H54 (cell line): Measurements from ENCODE around the gene MAPKAPK3.

Experiments used
- DNase-seq: peaks from one replicate; pipeline ENCODE4 v3.0.0; 2011; ENCODE audit warnings: low spot score, mixed read lengths; ENCODE audit not compliant: insufficient read length
- FAIRE-seq: peaks from 3 replicates; lab custom pipeline; 2011; peaks lifted over from hg19 to GRCh38; lab: Jason Lieb, UNC
- POLR2A ChIP-seq: IDR thresholded peaks from 2 replicates; pipeline ENCODE4 v1.6.1; 2011; ENCODE audit warnings: low read depth, mild to moderate bottlenecking, low read length

MAPKAPK3 gene

DNA sequence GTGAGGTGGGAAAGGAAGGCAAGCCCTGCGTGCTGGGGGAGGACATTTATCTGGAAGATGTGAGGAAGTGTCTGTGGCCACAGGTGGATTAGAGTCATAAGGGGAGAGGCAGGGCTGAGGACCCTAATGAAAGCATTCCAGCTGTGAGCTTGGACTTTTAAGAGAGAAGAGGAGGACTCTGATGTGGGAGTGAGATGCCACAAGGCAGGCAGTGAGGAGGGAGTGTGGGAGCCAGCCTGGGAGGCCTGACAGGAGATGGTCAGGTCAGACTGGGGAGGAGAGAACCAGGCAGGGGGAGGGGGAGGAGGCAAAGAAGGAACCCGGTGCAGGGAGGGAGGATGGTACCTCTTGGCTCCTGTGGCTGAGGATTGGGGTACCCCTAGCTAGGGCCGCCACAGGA, 21.0 kb downstream of the MAPKAPK3 start:
- no peak for DNase-seq
- FAIRE-seq = no peak
- no peak for TF ChIP-seq POLR2A

DNA sequence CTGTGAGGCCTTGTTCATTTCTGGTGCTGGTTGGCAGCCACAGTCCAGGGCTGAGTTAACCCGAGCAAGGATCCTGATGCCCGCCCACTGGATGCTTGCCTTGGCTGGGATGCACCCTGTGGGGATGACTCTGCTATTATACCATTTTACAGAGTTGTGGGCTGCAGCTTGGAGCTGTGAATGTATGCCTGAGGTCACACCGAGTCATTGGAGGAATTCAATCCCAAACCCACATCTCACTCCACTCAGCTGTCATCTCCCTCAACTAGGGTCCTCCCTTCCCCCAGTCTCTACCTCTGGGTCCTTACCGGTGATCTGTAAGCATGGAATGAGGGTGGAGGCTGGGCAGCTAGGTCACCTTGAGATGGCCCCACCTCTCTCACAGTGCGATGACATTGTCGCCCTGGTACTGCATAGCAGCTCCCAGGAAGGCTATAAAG, 22.1 kb downstream of the MAPKAPK3 start:
- DNase-seq (peak; percentile 78), FAIRE-seq (peak; percentile 66)
- no peak for TF ChIP-seq POLR2A

DNA sequence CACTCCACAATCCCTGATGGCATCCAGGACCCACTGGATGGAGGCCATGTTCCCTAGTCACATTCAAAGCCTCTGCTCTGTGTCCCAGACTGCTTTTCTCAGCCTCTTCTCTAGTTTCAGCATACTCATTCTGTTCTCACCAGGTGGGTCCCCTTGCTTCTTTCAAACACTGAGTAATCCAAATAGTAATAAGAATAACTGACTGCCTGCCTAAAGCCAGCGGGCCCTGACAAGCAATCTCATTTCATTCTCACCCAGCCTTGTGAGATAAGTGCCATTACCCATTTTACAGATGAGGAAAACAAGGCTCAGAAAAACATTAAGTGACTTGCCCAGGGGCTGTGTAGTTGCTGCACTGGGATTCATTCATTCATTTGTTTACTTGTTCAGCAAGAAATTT, 25.4 kb downstream of the MAPKAPK3 start:
- FAIRE-seq = no peak
- no peak for DNase-seq
- TF ChIP-seq POLR2A = no peak

DNA sequence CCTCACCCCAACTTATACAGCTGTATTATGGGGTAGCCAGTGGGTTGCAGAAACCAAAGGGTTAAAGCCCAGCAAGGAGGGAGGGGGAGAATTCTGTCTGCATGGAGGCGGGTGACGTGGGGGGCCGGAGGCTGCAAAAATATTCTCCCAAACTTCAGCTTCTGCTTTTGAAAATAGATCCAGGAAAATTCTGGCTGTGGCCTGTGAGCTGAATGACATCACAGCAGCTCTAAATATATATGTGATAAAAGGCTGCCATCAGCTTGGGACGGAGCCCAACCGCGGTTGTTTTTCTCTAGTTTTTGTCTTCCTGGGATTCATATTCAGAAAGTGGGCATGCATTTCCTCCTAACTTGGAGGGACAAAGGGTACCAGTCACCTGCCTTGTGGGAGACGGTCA, 27.6 kb downstream of the MAPKAPK3 start:
- FAIRE-seq = no peak
- DNase-seq = no peak
- TF ChIP-seq POLR2A = no peak

DNA sequence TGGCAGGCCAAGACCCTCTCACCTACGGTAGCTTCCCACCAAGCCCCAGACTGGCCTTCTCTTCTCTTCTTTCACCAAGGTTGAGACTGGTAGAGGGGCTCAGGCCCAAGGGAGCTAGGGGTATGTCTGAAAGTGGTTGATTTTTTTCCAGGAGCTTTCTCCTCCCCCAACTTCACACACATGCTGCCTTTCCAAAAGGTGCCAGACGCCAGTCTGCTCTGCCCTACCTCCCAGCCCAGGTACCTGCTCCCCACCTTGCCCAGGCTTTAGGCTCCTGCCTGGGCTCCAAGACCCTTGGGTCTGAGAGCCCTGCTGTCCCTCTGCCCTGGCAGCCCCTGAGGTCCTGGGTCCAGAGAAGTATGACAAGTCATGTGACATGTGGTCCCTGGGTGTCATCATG, 28.4 kb downstream of the MAPKAPK3 start:
- DNase-seq (no peak), FAIRE-seq (no peak)
- no peak for TF ChIP-seq POLR2A

DNA sequence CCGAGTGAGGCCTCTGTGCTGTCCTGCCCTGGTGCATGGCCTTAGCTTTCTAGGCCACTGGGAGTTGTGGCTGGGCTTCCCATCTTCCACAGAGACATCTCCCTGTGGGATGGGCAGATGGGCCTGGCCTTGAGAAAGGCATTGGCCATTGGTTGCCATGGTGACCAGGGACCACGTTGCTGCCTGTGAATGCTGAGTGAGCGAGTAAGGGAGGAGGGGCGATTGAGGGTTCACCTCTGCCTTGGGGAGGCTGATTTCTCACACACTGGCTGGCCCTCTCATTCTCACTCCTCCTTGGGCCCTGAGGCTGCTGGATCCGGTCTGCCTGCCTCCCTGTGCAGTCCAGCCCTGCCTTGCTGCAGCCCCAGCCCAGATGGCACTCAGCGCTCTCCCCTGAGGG, 31.4 kb downstream of the MAPKAPK3 start:
- DNase-seq (no peak), FAIRE-seq (no peak)
- TF ChIP-seq POLR2A = no peak

DNA sequence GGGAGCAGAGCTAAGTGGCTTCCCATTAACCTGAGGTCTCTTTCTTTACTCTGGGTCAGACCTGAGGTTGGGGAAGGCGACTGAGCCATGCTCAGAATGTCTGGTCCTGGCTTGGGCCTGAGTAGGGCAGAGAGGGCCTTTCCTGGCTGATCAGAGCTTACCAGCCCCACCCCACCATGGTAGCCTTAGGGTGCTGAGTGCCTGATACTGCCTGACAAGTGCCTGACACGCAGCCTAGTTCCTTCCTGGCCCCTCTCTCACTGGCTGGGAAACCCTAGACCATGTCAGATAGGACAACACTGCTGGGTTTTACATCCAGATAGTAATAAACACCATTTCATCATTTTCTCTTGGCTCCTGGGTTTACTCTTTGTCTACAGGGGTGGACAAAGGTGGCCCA, 32.0 kb downstream of the MAPKAPK3 start:
- no peak for DNase-seq
- TF ChIP-seq POLR2A = no peak
- no peak for FAIRE-seq

DNA sequence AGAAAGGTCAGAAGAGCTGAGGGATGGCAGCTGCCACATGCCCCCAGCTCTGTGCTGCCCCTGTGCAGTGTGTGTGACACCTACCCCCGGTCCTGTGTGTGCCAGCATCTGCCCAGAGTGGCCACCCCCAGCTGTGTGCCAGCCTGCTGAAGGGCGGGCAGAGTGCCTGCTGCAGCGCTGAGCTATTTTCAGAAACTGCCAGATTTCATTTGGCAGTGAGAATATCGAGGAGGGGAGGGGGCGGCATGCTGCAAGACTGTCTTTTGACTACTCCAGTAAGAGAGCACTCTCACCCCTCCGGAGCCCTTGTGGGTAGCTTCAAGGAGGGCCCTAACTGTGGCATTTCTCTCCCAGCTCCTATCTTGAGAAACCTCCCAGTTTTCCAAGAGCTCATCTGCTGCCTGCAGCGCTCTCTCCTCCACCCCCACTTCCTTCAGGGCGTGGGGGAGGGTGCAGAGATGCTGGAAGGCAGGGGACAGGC, 32.5 kb downstream of the MAPKAPK3 start:
- DNase-seq = no peak
- FAIRE-seq = no peak
- TF ChIP-seq POLR2A = no peak

DNA sequence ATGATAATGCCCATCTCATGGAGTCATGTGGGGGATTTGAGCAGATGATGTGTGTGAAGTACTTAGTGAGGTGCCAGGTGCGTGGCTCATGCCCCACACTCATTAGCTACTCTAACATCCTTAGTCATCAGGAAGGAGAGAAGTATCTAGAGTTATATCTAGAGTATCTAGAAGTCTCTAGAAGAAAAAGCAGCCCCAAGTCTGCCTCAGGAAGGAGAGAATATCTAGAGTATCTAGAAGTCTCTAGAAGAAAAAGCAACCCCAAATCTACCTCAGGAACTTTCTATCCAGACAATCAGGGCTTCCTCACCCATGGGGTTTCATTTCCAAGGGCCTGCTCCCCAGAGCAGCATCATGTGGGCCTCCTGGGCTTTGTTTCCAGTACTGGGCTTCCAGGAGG, 33.1 kb downstream of the MAPKAPK3 start:
- no peak for TF ChIP-seq POLR2A
- no peak for DNase-seq
- no peak for FAIRE-seq

DNA sequence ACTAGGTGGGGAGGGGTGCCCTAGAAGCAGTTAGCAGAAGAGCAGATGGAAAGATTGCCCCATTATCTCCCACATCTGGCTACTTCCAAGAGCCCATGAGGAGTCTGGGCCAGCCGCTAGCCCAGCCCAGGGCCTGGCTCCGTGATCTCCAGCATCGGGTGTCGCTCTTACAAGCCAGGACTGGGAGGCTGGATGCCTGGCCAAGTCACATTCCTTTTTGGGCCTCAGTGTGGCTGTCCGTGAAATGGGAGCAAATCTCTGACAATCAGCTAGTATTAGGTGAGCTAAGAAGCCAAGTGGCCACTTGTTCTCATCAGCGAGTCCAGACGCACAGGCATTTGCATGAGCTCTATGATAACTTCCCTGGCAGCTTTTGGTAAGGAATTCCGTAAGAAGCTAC, 34.5 kb downstream of the MAPKAPK3 start:
- no peak for FAIRE-seq
- DNase-seq = no peak
- no peak for TF ChIP-seq POLR2A

DNA sequence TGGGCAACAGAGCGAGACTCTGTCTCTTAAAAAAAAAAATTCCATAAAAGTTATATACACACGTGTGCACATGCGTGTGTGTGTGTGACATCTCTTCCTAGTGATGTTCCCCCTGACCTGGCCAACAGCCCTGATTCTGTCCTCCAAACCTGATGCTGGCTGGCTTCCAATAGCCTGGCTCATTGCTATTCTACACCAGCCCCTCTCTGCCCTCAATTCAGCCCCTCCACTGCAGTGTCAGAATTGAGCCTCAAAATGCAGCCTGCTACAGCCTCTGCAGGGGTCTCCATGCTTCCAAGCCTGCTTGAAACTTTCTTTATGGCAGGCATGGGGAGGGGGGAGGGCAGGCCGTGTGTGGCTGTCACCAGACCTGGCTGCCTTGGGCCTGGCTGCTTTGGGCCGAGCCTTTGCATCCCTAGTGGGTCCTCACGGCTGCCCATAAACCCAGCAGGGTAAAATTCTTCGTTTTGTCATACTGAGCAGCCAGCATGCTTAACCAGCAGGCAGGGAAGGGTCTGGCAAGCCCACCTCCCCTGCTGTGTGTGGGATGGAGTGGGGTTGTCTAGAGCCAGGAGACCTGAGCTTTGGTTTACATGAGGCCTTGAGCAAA, 35.1 kb downstream of the MAPKAPK3 start:
- DNase-seq = no peak

DNA sequence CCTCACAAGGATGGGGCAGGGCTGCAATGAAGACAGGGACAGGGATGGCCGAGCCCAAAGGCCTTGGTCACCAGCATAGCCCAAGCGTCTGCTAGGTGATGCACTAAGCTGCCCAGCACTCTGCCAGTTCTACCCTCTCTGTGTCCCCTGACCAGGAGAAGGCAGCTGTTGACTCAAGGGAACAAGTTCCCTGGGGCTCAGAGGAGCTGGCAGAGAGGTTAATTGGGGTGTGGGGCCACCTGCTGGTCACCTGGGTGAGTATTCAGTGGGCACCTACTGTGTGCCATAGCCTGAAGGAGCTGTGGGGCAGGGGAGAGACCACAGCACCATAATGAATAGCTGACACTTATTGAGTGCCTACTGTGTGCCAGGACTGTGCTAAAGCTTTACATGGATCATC, 35.8 kb downstream of the MAPKAPK3 start:
- no peak for TF ChIP-seq POLR2A
- DNase-seq = no peak
- FAIRE-seq = no peak

More for the DNA sequence above, 35.1 kb downstream of the MAPKAPK3 start:
- TF ChIP-seq POLR2A = no peak
- FAIRE-seq = no peak

DNA sequence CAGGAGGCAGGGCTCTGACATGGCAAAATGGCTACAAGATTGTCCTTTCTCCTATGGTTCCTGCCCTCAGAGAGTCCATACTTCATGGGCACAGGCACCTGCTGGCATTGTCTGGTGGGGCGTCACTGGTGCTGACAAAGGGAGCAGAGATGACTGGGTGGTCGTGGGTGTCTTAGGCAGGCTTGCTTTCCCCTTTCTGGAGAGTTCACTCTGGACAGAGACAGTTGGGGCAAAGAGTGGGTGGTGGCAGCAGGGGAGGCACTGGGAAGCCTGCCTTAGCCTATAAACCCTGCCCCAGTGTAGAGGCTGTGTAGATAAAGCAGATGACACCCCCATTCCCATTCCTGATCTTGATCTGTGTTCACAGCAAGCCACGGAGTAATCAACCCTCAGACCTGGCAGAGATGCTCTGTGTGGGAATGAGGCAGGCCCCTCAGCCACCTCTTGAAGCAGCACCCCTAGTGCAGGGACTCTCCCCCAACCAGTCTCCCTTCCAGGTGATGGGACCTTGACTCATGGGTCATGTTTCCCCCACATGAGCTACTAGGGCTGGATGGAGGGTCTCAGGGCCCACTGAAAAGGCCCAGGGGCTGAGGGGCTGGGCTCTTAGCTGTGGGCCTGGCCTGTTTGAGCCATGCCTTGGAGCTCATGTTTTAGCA, 37.1 kb downstream of the MAPKAPK3 start:
- FAIRE-seq = no peak

DNA sequence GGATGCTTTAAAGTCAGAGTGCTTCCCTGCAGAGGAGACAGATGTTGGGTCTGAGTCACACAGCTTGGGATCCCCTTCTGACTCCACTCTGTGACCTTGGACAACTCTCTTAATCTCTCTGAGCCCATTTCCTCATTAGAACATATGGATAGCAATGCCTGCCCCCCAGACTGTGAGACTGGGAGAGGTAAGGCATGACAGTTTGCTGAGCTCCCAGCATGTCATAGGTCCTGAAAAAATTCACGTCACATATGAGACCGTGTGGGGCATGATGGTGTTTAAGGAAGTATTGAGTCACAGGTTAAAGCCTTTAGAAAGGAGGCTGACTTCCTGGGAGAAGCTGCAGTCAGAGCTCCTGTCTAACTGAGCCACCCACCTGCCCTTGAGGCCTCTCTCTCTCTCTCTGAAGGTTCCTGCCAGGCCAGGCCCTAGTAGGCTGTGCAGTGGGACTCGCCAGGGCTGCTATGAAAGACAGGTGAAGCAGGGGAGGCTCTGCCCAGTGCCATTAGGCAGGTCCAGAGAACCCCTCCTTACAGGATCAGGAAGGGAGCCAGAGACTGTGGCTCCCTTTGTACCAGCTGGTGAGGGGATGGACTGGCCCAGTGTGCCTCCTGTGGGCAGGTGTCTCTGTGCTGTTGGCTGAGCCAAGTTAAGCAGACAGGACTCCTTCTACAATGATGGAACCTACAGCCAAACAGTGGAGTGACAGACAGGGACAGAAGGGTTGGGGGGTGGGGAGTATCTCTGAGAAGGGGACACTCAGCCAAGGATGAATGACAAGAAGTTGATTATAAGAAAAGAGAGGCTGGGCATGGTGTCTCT, 38.3 kb downstream of the MAPKAPK3 start:
- peak; percentile 48 for DNase-seq
- FAIRE-seq = no peak
- no peak for TF ChIP-seq POLR2A

More for the DNA sequence above, 37.1 kb downstream of the MAPKAPK3 start:
- DNase-seq = no peak
- TF ChIP-seq POLR2A = no peak
